GM03348 (cell line): ENCODE data around the gene ZNF48.

Experiments
- DNase-seq: peaks from one replicate; pipeline ENCODE4 v3.0.0; 2012; ENCODE audit warnings: low spot score

Gene ZNF48

DNA sequence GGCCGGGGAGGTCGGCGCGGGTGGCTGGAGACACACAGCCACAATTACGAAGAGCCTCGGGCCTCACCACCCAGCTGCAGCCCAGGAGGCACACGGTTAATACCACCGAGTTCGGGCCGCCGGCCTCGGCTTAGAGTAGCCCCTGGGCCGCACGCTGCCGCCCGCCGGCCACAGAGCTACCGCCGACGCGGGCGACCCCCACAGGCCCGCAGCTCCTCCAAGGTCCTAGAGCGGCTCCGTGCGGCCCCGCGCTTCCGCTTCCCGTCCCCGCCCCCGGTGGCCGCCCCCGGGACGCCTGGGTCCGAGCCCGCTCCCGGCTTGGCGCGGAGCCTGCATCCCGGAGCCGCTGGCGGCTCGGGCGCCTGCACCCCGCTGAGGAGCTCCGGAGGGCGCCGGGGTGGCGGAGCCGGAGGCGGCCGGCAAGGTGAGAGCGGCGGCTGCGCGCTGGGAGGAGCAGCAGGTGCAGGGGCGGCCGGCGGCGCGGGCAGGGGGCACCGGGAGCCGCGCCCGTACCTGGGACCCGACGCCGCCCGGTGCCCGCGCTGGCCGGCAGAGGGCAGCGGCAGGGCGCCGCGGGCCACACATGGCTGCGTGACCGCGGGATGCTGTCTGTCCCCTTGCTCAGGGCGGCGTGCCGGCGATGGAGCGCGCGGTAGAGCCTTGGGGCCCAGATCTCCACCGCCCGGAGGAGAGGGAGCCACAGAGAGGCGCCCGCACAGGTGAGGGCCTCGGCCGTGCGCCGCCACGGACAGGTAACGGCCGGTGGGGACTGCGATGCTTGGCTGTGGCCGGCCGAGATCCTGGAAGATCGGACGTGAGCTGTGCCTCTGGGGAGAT, at the start of gene ZNF48:
Gene ZNF48, plus strand, starts transcription at position 266 of the 837 bp plus-strand sequence. Its CDS starts 375 bp downstream, at position 641.
- peak; percentile 93 for DNase-seq

DNA sequence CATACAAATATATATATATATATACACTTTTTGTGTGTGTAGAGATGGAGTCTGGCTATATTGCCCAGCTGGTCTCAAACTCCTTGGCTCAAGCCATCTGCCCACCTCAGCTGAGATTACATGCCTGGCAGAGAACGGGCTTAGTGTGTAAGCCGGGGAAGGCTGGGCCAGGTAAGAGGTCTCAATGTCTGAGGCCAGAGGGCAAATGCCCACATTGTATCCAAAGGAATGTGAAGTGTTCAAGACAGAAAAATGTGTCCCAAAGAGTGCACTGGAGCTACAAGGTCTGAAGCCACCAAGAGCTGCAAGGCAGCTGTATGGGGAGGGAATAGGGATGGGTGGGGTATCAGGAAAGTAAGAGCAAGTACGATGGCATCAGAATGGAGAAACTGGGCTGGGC, 48.9 kb upstream of the ZNF48 start:
- no peak for DNase-seq

DNA sequence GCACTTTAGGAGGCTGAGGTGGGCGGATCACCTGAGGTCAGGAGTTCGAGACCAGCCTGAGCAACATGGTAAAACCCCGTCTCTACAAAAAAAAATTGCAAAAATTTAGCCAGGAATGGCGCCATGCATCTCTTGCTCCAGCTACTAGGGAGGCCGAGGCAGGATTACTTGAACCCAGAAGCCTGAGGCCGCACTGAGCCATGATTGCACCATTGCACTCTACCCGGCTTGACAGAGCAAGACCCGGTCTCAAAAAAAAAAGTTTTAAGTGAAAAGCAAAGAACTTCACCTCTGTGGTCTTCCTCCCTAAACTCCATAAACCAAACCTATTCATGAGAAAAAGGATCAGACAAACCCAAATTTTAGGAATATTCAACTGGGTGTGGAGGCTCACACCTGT, 47.1 kb upstream of the ZNF48 start:
- DNase-seq: no peak

DNA sequence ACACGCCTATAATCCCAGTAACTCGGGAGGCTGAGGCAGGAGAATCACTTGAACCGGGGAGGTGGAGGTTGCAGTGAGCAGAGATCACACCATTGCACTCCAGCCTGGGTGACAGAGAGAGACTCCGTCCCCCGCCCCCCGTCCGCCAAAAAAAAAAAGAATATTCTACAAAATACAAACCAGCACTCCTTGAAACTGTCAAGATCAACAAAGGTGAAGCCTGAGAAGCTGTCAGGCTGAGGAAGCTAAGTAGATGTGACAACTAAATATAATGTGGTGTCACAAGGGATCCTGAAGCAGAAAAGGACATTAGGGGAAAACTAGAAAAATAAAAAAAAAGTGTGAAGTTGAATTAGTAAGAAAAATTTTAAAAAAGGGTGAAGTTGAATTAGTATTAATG, 46.3 kb upstream of the ZNF48 start:
- no peak for DNase-seq

- no peak for DNase-seq
Observed at GRCh38 chr16:30349675-30350074, 45.5 kb upstream of the ZNF48 start.

- DNase-seq: no peak
Observed at GRCh38 chr16:30350134-30350871, 44.9 kb upstream of the ZNF48 start.

- no peak for DNase-seq
Observed at GRCh38 chr16:30351001-30351441, 44.2 kb upstream of the ZNF48 start.

- DNase-seq: peak; percentile 80
Observed at GRCh38 chr16:30351586-30352419, 43.4 kb upstream of the ZNF48 start.

- DNase-seq: no peak
Observed at GRCh38 chr16:30352488-30353401, 42.5 kb upstream of the ZNF48 start.

- DNase-seq: no peak
Observed at GRCh38 chr16:30353438-30354129, 41.6 kb upstream of the ZNF48 start.

DNA sequence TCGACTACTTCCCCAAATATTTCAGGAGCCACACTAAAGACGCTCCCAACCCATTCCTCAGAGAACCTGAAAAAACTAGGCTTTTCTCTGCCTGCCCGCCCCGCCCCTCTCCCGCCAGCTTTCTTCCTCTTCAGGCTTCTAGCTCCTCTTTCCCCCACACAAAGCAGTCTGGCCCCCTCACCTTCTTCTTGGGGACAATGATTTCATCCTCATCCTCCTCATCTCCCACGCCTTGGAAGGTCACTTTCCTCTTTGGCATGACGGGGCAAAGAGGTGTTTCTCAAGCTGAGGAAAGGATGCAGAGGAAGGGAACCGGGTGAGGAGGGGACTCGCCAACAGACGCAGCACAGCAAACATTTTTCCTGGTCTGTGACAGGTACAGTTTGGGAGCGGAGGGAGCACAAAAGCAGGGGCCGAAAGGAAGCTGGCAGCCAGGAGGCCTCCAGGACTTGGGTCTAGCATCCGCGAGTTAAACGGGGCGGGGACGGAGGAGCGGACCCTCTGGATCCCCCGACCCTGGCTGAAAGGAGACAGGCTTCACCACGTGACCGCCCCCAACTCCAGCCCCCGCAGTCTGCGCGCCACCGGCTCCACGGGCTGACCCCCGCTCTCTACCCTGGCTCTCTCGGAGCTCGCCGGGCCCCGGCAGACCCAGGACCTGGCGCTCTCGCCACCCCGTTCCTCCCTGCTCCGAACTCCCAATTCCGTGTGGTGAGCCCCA, 40.6 kb upstream of the ZNF48 start:
- no peak for DNase-seq

DNA sequence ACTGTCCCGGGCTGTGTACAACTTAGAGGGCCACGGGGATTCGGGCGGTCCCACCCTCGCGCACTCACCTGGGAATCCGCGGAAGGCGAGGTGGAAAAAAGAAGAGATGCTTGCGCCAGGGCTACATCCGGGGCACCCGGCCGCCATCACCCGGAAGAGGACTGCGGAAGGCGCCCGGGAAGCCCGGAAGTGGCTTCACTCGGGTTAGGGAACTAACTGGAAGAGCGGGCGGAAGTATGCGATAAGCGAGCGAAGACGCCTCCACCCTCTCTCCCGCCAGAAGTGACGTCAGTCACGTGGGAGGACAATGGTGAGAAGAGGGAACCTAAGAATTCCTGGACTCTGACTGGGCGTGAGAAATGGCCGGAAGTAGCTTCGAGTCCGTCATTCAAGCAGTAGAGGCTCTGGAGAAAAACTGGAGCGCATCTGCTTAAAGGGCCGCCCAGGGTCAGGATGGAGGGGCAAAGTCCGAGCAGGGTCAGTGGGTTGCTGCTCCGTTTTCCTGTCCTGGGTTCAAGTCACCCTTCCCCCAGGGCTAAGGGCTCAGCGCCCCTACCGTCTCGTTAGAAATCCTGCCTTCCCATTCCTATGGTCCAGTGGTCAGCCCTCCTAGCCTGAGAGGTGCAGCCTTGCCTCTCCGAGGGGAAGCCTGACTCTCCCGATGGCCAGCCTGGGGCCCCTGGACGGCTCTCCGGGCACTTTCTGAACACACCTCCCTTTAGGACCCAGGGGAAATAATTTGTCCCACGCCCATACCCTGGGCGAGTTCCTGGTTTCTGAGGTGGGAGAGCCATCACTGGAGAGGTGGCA, 39.9 kb upstream of the ZNF48 start, which contains the start of gene CD2BP2:
Gene CD2BP2, minus strand, starts transcription at position 165 of the 810 bp plus-strand sequence. CDS start 627 bp downstream, outside the sequence.
- peak; percentile 96 for DNase-seq

GRCh38 chr16:30355954-30356308, 39.3 kb upstream of the ZNF48 start:
- no peak for DNase-seq

DNA sequence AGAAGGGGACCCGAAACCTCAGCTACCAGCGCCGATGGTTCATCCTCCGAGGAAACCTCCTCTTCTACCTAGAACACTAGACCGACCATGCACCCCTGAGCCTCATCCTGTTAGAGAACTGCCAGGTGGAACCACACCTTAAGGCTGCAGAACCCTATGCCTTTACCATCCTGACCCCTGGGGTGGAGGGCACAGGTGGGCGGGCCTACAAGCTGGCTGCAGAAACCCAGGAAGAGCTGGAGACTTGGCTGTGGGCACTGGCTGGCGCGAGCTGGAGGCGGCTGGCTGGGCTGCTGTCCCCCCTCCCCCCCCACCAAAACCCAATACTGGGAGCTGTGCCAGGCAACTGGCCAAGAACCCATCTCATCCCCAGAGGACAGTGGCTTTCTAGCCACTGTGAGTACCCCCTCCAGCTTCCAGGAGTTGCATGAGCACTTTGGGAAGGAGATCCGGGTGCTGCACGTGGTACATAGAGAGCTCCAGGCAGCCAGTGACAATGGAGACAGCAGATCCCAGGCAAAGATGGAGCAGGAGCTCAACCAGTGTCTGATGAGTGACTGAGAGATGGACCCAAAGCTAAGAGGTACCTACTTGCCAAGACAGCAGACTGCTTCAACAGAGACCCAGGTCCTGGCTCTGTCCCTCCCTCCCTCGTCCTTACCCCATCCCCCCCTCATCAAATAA, 38.7 kb upstream of the ZNF48 start:
- DNase-seq: no peak

- DNase-seq: no peak
Observed at GRCh38 chr16:30357085-30357714, 38.0 kb upstream of the ZNF48 start.

DNA sequence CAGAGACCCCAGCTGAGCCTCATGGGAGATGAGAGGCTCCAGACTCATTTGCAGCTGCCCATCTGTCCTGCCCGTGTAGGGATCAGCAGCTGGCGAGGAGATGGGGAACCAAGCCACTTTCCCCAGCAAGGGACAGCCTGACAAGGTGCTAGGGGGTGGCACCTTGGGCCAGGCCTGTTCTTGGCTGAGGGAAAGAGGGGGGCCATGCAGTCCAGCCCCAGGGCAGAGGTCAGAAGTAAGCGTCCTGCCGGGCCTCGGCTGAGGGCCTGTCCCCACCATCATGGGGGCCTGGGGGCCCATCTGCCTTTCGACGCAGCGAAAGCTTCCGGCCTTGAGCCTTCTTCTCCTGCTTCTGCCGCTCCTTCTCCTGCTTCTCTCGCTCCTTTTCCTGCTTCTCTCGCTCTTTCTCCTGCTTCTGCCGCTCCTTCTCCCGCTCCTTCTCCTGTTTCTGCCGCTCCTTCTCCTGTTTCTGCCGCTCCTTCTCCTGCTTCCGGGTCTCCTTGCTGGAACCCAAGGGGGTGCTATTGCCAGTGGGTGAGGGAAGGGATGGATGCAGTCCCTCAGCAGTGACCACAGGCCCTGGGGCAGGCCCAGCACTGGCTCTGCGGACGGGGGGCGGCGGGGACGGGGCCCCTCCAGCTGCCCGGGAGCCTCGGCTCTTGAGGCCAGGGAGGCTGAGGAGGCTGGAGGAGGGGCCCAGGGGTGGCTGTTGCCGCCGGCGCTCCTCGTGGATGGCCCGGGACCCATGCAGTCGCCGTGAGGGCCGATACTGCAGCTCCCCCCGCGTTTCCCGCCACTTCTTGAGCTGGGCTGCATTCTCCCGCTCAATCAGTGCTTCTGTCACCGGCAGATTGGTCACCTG, 37.3 kb upstream of the ZNF48 start:
- DNase-seq: no peak

DNA sequence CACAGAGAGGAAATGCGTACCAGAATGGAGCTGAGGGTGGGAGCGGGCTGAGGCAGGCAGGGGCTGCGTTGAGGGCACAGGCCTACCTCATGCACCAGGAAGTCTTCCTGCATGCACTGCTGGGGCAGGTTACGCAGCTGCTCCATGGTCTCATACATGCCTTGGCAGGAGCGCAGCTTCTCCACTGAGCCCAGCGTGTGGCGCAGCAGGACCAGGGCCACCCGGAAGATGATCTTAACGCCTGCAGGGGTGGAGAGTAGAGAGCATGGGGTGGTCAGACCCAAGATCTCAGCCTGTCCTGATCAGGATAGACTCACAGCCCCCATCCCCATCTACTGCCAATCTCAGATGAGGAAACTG, 36.7 kb upstream of the ZNF48 start:
- no peak for DNase-seq
